ENCODE data around the gene HS3ST2.

Gene HS3ST2

DNA sequence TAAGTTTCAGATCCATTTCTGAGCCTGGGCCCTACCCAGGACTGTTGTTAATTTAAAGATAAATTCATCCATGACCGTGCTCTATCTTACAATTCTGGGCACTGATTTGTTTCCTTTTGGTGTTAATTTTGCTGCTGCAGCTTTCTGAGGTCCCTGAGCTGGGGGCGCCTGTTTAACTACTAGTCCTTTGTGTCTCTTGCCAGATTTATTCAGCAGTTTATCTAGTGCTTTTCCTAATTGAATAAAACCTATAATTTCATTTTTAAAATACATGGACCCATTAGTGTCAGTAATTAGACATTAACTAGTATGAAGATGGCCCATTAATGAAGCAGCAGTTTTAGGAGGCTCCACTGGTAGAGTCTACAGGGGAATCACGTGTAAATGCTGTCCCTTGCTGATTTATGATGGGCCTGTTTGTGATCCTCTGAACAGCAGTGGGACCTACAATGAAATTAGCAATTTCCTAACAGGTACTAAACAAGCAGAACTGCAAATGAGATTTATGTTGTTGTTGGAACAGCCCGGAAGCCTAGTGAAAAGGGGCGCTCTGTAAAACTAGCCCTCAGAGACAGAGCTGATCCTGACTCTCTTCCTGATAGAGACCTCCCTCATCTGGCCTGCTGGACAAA, 54.7 kb downstream of the HS3ST2 start:
- no peaks in the 10 kb centered on the region for H3K4me1 ChIP-seq
- no peaks in the 10 kb centered on the region for H3K9me3 ChIP-seq
- no peaks in the 10 kb centered on the region for H3K27me3 ChIP-seq (ENCODE audit: low read depth)
- no peaks in the 10 kb centered on the region for H3K36me3 ChIP-seq (replicated peaks)
- H3K4me3 ChIP-seq = no peak overlapping the region
- in situ Hi-C loops (cut with MboI; ENCODE audit: low sequenced_read_pairs) = no loop called here
- DNase-seq (ENCODE audit: low spot score in 2 of 2) = no peak

DNA sequence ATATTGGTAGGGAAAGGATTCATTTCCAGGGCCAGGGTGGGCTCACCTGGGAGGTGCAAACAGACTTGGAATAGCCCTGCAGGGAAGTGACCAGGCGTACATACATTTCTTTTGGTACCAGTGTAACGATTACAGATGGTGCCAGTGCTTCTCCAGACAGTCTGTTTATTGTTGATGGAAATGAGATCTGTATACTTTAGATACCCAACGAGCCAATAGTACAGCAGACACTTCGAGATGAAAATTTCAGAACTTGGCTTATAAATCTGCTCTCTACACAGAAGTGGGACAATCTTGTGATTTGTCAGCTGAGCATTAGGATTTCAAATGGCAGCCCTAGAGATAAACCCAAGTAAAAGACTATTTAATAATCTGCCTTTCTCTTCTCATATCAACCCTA, 57.9 kb downstream of the HS3ST2 start:
- Histone ChIP-seq H3K9me3 (no peaks in the 10 kb centered on the region), H3K36me3 (replicated peaks) (no peaks in the 10 kb centered on the region)
- in situ Hi-C loops (cut with MboI; ENCODE audit: low sequenced_read_pairs) = no loop called here

GRCh38 chr16:22874394-22874793, 60.4 kb downstream of the HS3ST2 start:
- H3K9me3 ChIP-seq = no peaks in the 10 kb centered on the region
- no peak for DNase-seq (ENCODE audit: low spot score in 2 of 2)
- in situ Hi-C loops (cut with MboI; ENCODE audit: low sequenced_read_pairs) = no loop called here
- no peaks in the 10 kb centered on the region for H3K4me1 ChIP-seq
- no peaks in the 10 kb centered on the region for H3K36me3 ChIP-seq (replicated peaks)
- H3K4me3 ChIP-seq = no peak overlapping the region
- peaks cover 4% of the 10 kb centered on the region for H3K27me3 ChIP-seq (ENCODE audit: low read depth)

More for the DNA sequence above, 57.9 kb downstream of the HS3ST2 start:
- no peaks in the 10 kb centered on the region for H3K4me1 ChIP-seq
- H3K27me3 ChIP-seq (ENCODE audit: low read depth) = no peaks in the 10 kb centered on the region
- DNase-seq (ENCODE audit: low spot score in 2 of 2) = no peak
- no peak overlapping the region for H3K4me3 ChIP-seq

- Histone ChIP-seq H3K4me3 (no peak overlapping the region), H3K4me1 (no peaks in the 10 kb centered on the region), H3K36me3 (replicated peaks) (no peaks in the 10 kb centered on the region), H3K27me3 (ENCODE audit: low read depth) (peaks cover 4% of the 10 kb centered on the region), H3K9me3 (no peaks in the 10 kb centered on the region)
- no peak for DNase-seq (ENCODE audit: low spot score in 2 of 2)
- in situ Hi-C loops (cut with MboI; ENCODE audit: low sequenced_read_pairs) = no loop called here
These were observed 65.0 kb downstream of the HS3ST2 start for GRCh38 chr16:22878955-22879354.

GRCh38 chr16:22879466-22879865, 65.5 kb downstream of the HS3ST2 start:
- in situ Hi-C loops (cut with MboI; ENCODE audit: low sequenced_read_pairs) = no loop called here
- no peaks in the 10 kb centered on the region for H3K36me3 ChIP-seq (replicated peaks)
- H3K4me3 ChIP-seq = no peak overlapping the region
- H3K4me1 ChIP-seq = no peaks in the 10 kb centered on the region
- no peak for DNase-seq (ENCODE audit: low spot score in 2 of 2)
- peaks cover 4% of the 10 kb centered on the region for H3K27me3 ChIP-seq (ENCODE audit: low read depth)
- H3K9me3 ChIP-seq = no peaks in the 10 kb centered on the region

- H3K27me3 ChIP-seq (ENCODE audit: low read depth) = no peaks in the 10 kb centered on the region; the same call in 1 of the 2 replicates
- H3K36me3 ChIP-seq (replicated peaks) = no peaks in the 10 kb centered on the region
- H3K4me1 ChIP-seq = no peaks in the 10 kb centered on the region
- no peak for DNase-seq (ENCODE audit: low spot score in 2 of 2)
- H3K4me3 ChIP-seq = no peak overlapping the region
- no peaks in the 10 kb centered on the region for H3K9me3 ChIP-seq
- in situ Hi-C loops (cut with MboI; ENCODE audit: low sequenced_read_pairs) = no loop called here
These were observed 69.0 kb downstream of the HS3ST2 start for GRCh38 chr16:22882981-22883380.

- Histone ChIP-seq H3K27me3 (ENCODE audit: low read depth) (no peaks in the 10 kb centered on the region), H3K4me1 (no peaks in the 10 kb centered on the region), H3K4me3 (no peak overlapping the region), H3K36me3 (replicated peaks) (no peaks in the 10 kb centered on the region), H3K9me3 (no peaks in the 10 kb centered on the region)
- no peak for DNase-seq (ENCODE audit: low spot score in 2 of 2)
- in situ Hi-C loops (cut with MboI; ENCODE audit: low sequenced_read_pairs) = no loop called here
These were observed 72.0 kb downstream of the HS3ST2 start for GRCh38 chr16:22885951-22886350.

GRCh38 chr16:22886927-22887326, 73.0 kb downstream of the HS3ST2 start:
- DNase-seq (ENCODE audit: low spot score in 2 of 2) = no peak
- Histone ChIP-seq H3K4me1 (no peaks in the 10 kb centered on the region), H3K4me3 (no peak overlapping the region), H3K36me3 (replicated peaks) (no peaks in the 10 kb centered on the region), H3K9me3 (no peaks in the 10 kb centered on the region), H3K27me3 (ENCODE audit: low read depth) (no peaks in the 10 kb centered on the region)
- in situ Hi-C loops (cut with MboI; ENCODE audit: low sequenced_read_pairs) = no loop called here

GRCh38 chr16:22887445-22887844, 73.5 kb downstream of the HS3ST2 start:
- Histone ChIP-seq H3K27me3 (ENCODE audit: low read depth) (no peaks in the 10 kb centered on the region), H3K9me3 (no peaks in the 10 kb centered on the region), H3K36me3 (replicated peaks) (no peaks in the 10 kb centered on the region), H3K4me3 (no peak overlapping the region), H3K4me1 (no peaks in the 10 kb centered on the region)
- DNase-seq (ENCODE audit: low spot score in 2 of 2) = no peak
- in situ Hi-C loops (cut with MboI; ENCODE audit: low sequenced_read_pairs) = no loop called here

DNA sequence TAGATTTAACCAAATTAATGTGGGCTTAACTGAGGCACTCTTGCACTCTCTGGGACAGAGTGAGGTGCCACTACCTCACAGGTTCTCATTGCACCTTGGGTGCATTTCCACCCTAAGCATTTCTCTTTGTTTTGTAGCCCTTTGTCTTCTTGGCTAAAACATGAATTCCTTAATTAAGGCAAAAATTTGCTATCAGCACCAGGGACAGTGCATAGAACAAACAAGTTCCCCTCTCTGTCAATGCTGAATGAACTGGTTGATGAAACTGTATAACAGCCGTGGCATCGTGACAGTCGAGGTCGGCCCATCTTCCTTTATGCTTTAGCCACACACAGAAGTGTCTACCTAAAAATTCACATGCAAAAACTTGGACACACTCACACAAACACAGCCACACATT, 74.8 kb downstream of the HS3ST2 start:
- no peaks in the 10 kb centered on the region for H3K4me1 ChIP-seq
- no peaks in the 10 kb centered on the region for H3K9me3 ChIP-seq
- no peaks in the 10 kb centered on the region for H3K27me3 ChIP-seq (ENCODE audit: low read depth)
- no peak overlapping the region for H3K4me3 ChIP-seq
- no peaks in the 10 kb centered on the region for H3K36me3 ChIP-seq (replicated peaks)
- in situ Hi-C loops (cut with MboI; ENCODE audit: low sequenced_read_pairs) = no loop called here
- no peak for DNase-seq (ENCODE audit: low spot score in 2 of 2)

DNA sequence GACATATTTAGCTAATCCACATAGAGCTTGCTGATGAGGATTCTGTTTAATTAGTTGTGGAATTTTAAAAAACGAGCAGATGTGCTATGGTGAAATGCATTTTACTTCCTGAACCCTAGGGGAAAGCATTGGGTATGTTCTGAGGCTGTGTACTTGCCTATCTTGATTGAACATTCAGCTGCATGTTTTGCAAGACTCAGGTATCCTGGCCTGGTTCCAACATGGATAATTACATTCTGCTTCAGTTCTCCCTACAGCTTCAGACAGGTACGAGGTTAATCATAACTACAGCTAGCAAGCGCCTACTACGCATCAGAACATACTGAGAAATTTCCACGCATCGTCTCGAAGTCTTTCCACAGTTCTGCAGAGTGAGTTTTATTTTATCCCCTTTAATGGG, 77.0 kb downstream of the HS3ST2 start:
- H3K36me3 ChIP-seq (replicated peaks) = no peaks in the 10 kb centered on the region
- H3K4me1 ChIP-seq = no peaks in the 10 kb centered on the region
- H3K27me3 ChIP-seq (ENCODE audit: low read depth) = no peaks in the 10 kb centered on the region
- in situ Hi-C loops (cut with MboI; ENCODE audit: low sequenced_read_pairs) = loop anchor here (10.0 kb wide), 1 partner anchor 544 kb away; no protein-coding TSS in a partner anchor
- no peaks in the 10 kb centered on the region for H3K9me3 ChIP-seq
- no peak for DNase-seq (ENCODE audit: low spot score in 2 of 2)
- no peak overlapping the region for H3K4me3 ChIP-seq

- H3K4me3 ChIP-seq = no peak overlapping the region
- 0 out of 2 replicates have a peak, but pooled peaks cover 3% of the 10 kb centered on the region for H3K27me3 ChIP-seq (ENCODE audit: low read depth)
- H3K9me3 ChIP-seq = no peaks in the 10 kb centered on the region
- no peaks in the 10 kb centered on the region for H3K4me1 ChIP-seq
- in situ Hi-C loops (cut with MboI; ENCODE audit: low sequenced_read_pairs) = loop anchor here (5.0 to 10.0 kb wide), 2 partner anchors 50 to 538 kb away; no protein-coding TSS in a partner anchor
- no peak for DNase-seq (ENCODE audit: low spot score in 2 of 2)
- H3K36me3 ChIP-seq (replicated peaks) = no peaks in the 10 kb centered on the region
These were observed 83.2 kb downstream of the HS3ST2 start for GRCh38 chr16:22897184-22897583.

DNA sequence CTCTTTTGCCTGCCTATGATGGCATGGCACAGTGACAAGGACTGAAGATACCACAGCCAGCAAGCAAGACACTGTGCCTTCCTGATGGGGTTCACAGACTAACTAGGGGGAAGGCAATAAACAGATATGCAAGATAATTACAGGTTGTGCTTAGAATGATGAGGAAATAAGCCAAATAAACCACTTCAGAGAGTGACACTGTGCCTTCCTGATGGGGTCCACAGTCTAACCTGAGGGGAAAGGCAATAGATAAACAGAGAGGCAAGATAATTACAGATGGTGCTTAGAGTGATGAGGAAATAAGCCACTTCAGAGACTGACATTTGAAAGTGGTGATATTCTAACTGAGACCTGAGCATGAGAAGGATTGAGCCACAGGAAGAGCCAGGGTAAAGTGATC, 84.2 kb downstream of the HS3ST2 start:
- H3K9me3 ChIP-seq = no peaks in the 10 kb centered on the region
- H3K4me3 ChIP-seq = no peak overlapping the region
- H3K4me1 ChIP-seq = no peaks in the 10 kb centered on the region
- no peaks in the 10 kb centered on the region for H3K36me3 ChIP-seq (replicated peaks)
- 0 out of 2 replicates have a peak, but pooled peaks cover 3% of the 10 kb centered on the region for H3K27me3 ChIP-seq (ENCODE audit: low read depth)
- DNase-seq (ENCODE audit: low spot score in 2 of 2) = no peak
- in situ Hi-C loops (cut with MboI; ENCODE audit: low sequenced_read_pairs) = loop anchor here (5.0 to 10.0 kb wide), 2 partner anchors 49 to 537 kb away; no protein-coding TSS in a partner anchor

- Histone ChIP-seq H3K9me3 (no peaks in the 10 kb centered on the region), H3K27me3 (ENCODE audit: low read depth) (0 out of 2 replicates have a peak, but pooled peaks cover 3% of the 10 kb centered on the region), H3K4me3 (no peak overlapping the region), H3K4me1 (no peaks in the 10 kb centered on the region), H3K36me3 (replicated peaks) (no peaks in the 10 kb centered on the region)
- peak; percentile 56 to 86 for DNase-seq (ENCODE audit: low spot score in 2 of 2)
- in situ Hi-C loops (cut with MboI; ENCODE audit: low sequenced_read_pairs) = loop anchor here (5.0 to 10.0 kb wide), 2 partner anchors 48 to 536 kb away; no protein-coding TSS in a partner anchor
These were observed 84.9 kb downstream of the HS3ST2 start for GRCh38 chr16:22898874-22899348.

Measured in HAP-1 (cell line).